ENCODE results near the gene HNRNPA1. TPM values are rescaled to one million over a fixed set of nuclear protein-coding genes. Genes with fewer than 3 reads are reported as not detected.

Gene HNRNPA1
- total and polyA plus RNA-seq, 2 of the 4 experiments (the other 2 are of a cell fraction) = 747 to 1,409 TPM

DNA sequence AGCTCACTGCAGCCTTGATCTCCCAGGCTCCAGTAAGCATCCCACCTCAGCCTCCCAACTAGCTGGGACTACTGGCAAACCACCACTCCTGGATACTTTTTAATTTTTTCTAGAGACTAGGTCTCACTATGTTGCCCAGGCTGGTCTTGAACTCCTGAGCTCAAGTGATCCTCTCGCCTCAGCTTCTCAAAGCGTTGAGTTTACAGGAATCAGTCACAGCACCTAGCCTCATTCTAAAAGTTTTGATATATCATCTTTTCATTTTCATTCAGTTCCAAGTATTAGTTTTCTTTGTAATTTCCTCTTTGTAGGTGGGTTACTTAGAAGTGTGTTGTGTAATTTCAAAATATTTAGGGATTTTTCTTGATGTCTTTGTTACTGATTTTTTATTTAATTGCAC is 10.2 kb upstream of the HNRNPA1 start:
- POLR2A ChIA-PET (ENCODE audit: unreplicated experiment) = no interaction called here
- intact Hi-C loops (cut with micrococcal nuclease) = no loop called here

More for the DNA sequence above, 10.2 kb upstream of the HNRNPA1 start:
- Histone ChIP-seq H3K79me1 (ENCODE audit: low read depth in 1 of 2, low read length in 2 of 2) (peaks cover 41 to 67% of the 10 kb centered on the region in 2 experiments), H3K9me3 (ENCODE audit: control insufficient read depth, insufficient read depth, low read length) (no peaks in the 10 kb centered on the region), H3K14ac (replicated peaks; ENCODE audit: low read depth, low read length) (no peak overlapping the region; the same call in 1 of the 2 replicates), H3K27me3 (ENCODE audit: control insufficient read depth, insufficient read depth, low read length) (no peaks in the 10 kb centered on the region), H3K36me3 (ENCODE audit: control insufficient read depth, insufficient read depth, low read length) (peaks cover 4% of the 10 kb centered on the region; the same call in 1 of the 2 replicates), H3K27ac (ENCODE audit: insufficient read depth, low read length) (no peak overlapping the region), H2BK15ac (ENCODE audit: low read depth, low read length) (no peak overlapping the region), H3K4me2 (ENCODE audit: low read depth, low read length) (no peak overlapping the region), H4K5ac (ENCODE audit: low read depth, low read length) (no peak overlapping the region), H3K18ac (ENCODE audit: low read depth, low read length) (no peak overlapping the region), H2BK20ac (ENCODE audit: low read depth, low read length) (no peak overlapping the region), H2AK5ac (ENCODE audit: low read depth, low read length) (no peak overlapping the region; the same call in 1 of the 2 replicates), H2BK120ac (ENCODE audit: low read depth, low read length) (no peak overlapping the region), H4K8ac (ENCODE audit: low read depth in 2 of 2, low read length in 2 of 2) (no peak overlapping the region; a peak in 1 of 4 replicates), H4K91ac (ENCODE audit: insufficient read depth, low read depth, low read length) (no peak overlapping the region), H3K9me1 (ENCODE audit: insufficient read depth, low read length) (no peaks in the 10 kb centered on the region), H4K20me1 (ENCODE audit: insufficient read depth, low read length) (no peaks in the 10 kb centered on the region), H2AFZ (replicated peaks; ENCODE audit: low read length, poor library complexity) (no peak overlapping the region), H3K56ac (ENCODE audit: extremely low read depth, insufficient read depth, low read length) (no peak overlapping the region), H2BK5ac (ENCODE audit: low read depth, low read length, poor library complexity, severe bottlenecking) (no peak overlapping the region), H3K9ac (ENCODE audit: low read depth, low read length) (no peak overlapping the region), H3K23ac (ENCODE audit: low read depth, low read length) (no peak overlapping the region), H3K4me1 (ENCODE audit: control insufficient read depth, insufficient read depth, low read length) (no peaks in the 10 kb centered on the region), H2AK9ac (replicated peaks; ENCODE audit: low read depth, low read length, poor library complexity) (no peak overlapping the region), H3K4ac (ENCODE audit: low read depth, low read length) (no peak overlapping the region), H3K4me3 (ENCODE audit: insufficient read depth, low read depth, low read length) (no peak overlapping the region)
- ATAC-seq (ENCODE audit: low read depth) (no peak), DNase-seq (no peak)
- TF ChIP-seq FOS (IDR thresholded peaks at IDR 0.05; ENCODE audit: low read depth, low read length) (no peak), MAFK (IDR thresholded peaks at IDR 0.05; ENCODE audit: low read depth, low read length) (no peak), RAD21 (IDR thresholded peaks at IDR 0.05; ENCODE audit: low read length) (no peak), BHLHE40 (IDR thresholded peaks at IDR 0.05; ENCODE audit: low read depth, low read length) (no peak), MAZ (IDR thresholded peaks at IDR 0.05; ENCODE audit: borderline replicate concordance, low read depth, low read length) (no peak), SMC3 (IDR thresholded peaks at IDR 0.05; ENCODE audit: low read depth, low read length) (no peak), CHD1 (IDR thresholded peaks at IDR 0.05; ENCODE audit: low read depth, low read length) (no peak), POLR2A (IDR thresholded peaks at IDR 0.05; ENCODE audit: low read depth, low read length) (no peak), MXI1 (IDR thresholded peaks at IDR 0.05; ENCODE audit: borderline replicate concordance, low read depth, low read length) (no peak), NFE2L2 (IDR thresholded peaks at IDR 0.05; ENCODE audit: low read depth, low read length) (no peak), CEBPB (IDR thresholded peaks at IDR 0.05; ENCODE audit: low read depth, low read length) (no peak), RCOR1 (IDR thresholded peaks at IDR 0.05; ENCODE audit: insufficient replicate concordance, low read length) (no peak)
- TF ChIP-seq, protein P1, sequence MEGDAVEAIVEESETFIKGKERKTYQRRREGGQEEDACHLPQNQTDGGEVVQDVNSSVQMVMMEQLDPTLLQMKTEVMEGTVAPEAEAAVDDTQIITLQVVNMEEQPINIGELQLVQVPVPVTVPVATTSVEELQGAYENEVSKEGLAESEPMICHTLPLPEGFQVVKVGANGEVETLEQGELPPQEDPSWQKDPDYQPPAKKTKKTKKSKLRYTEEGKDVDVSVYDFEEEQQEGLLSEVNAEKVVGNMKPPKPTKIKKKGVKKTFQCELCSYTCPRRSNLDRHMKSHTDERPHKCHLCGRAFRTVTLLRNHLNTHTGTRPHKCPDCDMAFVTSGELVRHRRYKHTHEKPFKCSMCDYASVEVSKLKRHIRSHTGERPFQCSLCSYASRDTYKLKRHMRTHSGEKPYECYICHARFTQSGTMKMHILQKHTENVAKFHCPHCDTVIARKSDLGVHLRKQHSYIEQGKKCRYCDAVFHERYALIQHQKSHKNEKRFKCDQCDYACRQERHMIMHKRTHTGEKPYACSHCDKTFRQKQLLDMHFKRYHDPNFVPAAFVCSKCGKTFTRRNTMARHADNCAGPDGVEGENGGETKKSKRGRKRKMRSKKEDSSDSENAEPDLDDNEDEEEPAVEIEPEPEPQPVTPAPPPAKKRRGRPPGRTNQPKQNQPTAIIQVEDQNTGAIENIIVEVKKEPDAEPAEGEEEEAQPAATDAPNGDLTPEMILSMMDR (conservative IDR thresholded peaks at IDR 0.05; ENCODE audit: low read depth, low read length) = no peak
- TF ChIP-seq, protein P2, sequence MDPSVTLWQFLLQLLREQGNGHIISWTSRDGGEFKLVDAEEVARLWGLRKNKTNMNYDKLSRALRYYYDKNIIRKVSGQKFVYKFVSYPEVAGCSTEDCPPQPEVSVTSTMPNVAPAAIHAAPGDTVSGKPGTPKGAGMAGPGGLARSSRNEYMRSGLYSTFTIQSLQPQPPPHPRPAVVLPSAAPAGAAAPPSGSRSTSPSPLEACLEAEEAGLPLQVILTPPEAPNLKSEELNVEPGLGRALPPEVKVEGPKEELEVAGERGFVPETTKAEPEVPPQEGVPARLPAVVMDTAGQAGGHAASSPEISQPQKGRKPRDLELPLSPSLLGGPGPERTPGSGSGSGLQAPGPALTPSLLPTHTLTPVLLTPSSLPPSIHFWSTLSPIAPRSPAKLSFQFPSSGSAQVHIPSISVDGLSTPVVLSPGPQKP (IDR thresholded peaks at IDR 0.05; ENCODE audit: borderline replicate concordance, low read depth, low read length) = no peak
- TF ChIP-seq, protein P3, sequence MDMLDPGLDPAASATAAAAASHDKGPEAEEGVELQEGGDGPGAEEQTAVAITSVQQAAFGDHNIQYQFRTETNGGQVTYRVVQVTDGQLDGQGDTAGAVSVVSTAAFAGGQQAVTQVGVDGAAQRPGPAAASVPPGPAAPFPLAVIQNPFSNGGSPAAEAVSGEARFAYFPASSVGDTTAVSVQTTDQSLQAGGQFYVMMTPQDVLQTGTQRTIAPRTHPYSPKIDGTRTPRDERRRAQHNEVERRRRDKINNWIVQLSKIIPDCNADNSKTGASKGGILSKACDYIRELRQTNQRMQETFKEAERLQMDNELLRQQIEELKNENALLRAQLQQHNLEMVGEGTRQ (IDR thresholded peaks at IDR 0.05; ENCODE audit: low read depth, low read length) = no peak
- dilution Hi-C loops (cut with HindIII; ENCODE audit: low sequenced_read_pairs, unreplicated experiment) = no loop called here
- no CpG with 5 or more reads among the region's 2 CpGs for WGBS, 2 experiments (ENCODE audit: extremely low coverage in 2 of 2, insufficient read length in 1 of 2)
- CTCF ChIA-PET = no interaction called here
- no TSS peak for BruUV-seq (replicated peaks)
- in situ Hi-C loops (cut with MboI; ENCODE audit: low sequenced_read_pairs) = no loop called here

Data from IMR-90 (cell line).